ELR (cell line): ENCODE measurements around the gene DCUN1D2.
"Not testable (repeated sequence)": the region's sequence is repeated elsewhere in the genome, so short reads cannot be mapped to it uniquely, and the experiment has no call there.

Source experiments
- DNase-seq: peaks from one replicate; pipeline ENCODE4 v3.0.0-alpha.2; 2015; ENCODE audit warnings: low read depth

DCUN1D2 gene

DNA sequence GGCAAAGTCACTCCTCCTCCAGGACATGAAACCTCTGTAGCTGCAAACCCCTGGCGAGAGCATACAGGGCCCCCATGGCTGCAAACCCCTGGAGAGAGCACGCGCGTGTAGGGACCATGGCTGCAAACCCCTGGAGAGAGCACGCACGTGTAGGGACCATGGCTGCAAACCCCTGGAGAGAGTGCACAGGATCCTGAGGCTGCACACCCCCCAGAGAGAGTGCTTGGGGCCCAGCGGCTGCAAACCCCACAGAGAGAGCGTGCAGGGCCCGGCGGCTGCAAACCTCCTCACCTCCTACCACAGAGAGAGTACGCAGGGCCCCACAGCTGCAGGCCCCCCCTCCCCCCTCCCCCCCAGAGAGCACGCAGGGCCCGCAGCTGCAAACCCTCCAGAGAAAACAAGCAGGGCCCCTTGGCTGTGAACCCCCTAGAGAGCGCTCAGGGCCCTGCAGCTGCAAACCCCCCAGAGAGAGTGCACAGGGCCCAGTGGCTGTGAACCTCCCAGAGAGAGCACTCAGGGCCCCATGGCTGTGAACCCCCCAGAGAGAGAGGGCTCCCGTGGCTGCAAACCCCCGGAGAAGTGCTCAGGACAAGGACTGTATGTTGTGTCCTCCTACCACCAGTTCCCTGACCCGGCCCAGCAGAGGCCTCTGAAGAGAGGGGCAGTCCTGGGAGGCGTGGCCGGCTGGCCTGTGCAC lies 44.6 kb downstream of the DCUN1D2 start:
- DNase-seq, result no peak

DNA sequence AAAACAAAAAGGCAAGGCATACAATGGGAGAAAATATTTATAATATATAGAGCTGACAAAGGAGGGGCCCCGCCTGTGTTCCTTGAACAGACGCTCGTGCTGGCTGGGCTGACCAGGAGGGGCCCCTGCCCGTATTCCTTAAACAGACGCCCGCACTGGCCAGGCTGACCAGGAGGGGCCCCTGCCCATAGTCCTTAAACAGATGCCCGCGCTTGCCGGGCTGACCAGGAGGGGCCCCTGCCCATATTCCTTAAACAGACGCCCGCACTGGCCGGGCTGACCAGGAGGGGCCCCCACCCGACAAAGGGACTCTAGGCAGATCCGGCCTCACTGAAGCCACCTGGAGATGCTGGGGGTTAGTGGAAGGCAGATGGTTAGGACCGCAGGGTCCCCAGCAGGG lies 46.5 kb downstream of the DCUN1D2 start:
- DNase-seq, result no peak

GRCh38 chr13:113442985-113443362 lies 47.5 kb downstream of the DCUN1D2 start:
- no peak for DNase-seq

GRCh38 chr13:113442354-113442984 lies 48.0 kb downstream of the DCUN1D2 start:
- no peak for DNase-seq

- DNase-seq, result no peak
These were observed 48.9 kb downstream of the DCUN1D2 start for GRCh38 chr13:113441661-113442060.

DNA sequence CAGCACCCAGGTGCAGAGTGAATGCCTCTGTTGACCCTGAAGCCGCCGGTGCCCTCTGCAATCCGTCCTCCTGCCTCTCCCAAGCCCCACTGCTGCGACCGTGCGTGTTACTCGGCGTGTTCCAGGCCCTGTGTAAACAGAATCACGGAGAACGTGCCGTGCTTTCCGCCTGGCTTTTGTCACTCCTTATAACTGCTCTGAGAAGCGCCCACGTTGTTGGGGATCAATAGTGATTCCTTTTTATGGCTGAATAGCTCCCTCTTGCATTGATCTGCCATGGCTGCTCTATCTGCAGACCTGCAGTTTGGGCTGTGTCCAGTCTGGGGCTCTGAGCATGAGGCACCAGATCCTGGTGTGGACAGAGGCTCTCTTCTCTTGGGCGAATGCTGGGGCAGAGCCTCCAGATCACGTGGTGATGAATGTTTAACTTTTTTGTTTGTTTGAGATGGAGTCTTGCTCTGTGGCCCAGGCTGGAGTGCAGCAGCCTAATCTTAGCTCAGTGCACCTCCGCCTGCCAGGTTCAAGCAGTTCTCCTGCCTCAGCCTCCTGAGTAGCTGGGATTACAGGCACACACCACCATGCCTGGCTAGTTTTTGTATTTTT lies 53.0 kb downstream of the DCUN1D2 start:
- peak; percentile 19 for DNase-seq

- DNase-seq, result not testable (repeated sequence)
These were observed 53.6 kb downstream of the DCUN1D2 start for GRCh38 chr13:113436866-113437265.

- not testable (repeated sequence) for DNase-seq
These were observed 54.6 kb downstream of the DCUN1D2 start for GRCh38 chr13:113435907-113436306.

DNA sequence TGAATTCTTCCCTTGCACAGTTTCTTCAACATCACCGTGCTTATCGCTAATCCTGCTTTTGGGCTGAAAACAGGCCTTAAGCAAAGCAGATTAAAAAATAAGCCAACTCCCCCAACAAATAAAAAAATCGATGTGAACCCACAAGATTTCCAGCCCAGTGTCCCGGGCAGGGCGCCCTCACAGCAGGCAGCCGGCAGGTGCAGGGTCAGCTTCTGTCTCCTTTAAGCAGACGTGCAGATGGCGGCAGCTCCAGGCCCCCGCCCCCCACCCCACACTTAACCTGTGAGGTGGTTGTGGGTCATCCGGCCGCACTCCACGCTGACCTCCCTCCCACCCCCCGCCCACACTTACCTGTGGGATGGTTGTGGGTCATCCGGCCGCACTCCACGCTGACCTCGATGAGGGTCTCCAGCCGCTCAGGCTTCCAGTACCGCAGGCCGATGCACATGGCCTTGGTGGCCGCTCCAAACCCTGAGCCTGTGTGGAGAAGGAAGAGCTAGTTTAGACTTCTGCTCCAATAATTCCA lies 57.1 kb downstream of the DCUN1D2 start:
- DNase-seq, result no peak

GRCh38 chr13:113432506-113433270 lies 57.8 kb downstream of the DCUN1D2 start:
- no peak for DNase-seq

GRCh38 chr13:113431171-113431570 lies 59.3 kb downstream of the DCUN1D2 start:
- no peak for DNase-seq

GRCh38 chr13:113430378-113431110 lies 60.0 kb downstream of the DCUN1D2 start:
- DNase-seq, result no peak

- no peak for DNase-seq
These were observed 60.9 kb downstream of the DCUN1D2 start for GRCh38 chr13:113429608-113429985.

GRCh38 chr13:113428871-113429607 lies 61.5 kb downstream of the DCUN1D2 start:
- DNase-seq, result no peak

DNA sequence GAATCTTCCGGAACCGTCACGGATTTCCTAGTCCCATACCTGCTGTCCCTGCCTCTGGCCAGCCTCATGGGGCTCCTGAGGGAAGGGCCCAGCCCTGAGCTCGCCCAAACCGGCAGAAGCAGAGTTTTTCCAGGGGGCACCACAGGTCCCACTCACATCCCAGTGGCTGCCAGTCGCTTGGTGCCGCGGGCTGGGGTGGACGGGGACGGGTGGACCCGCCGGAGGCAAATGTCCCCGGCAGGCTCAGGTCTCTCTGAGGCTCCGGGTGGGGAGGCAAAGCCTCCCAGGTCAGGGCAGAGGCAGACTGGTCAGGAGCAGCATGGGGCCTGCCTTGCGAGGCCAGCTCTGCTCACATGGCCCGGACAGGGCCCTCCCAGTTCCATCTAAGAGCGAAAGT lies 62.0 kb downstream of the DCUN1D2 start:
- no peak for DNase-seq

GRCh38 chr13:113427562-113428468 lies 62.7 kb downstream of the DCUN1D2 start:
- no peak for DNase-seq

DNA sequence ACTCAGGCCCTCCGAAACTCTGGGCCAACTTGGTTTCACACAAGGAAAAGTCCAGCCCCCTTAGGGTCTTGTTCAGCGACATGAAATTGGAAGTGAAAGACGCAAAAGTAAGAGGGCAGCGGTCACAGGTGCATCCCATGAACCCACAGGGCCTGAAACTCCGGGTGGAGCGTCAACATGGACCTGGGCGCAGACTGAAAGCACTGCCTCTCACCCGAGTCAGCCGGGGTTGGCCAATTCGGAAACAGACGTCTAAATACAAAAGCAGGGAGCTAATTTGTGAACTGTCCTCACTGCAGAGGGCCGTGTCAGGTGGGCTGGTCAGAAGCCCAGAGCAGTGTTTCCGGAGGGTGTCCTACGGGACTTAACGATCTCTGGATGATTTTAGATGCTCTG lies 63.9 kb downstream of the DCUN1D2 start:
- no peak for DNase-seq

DNA sequence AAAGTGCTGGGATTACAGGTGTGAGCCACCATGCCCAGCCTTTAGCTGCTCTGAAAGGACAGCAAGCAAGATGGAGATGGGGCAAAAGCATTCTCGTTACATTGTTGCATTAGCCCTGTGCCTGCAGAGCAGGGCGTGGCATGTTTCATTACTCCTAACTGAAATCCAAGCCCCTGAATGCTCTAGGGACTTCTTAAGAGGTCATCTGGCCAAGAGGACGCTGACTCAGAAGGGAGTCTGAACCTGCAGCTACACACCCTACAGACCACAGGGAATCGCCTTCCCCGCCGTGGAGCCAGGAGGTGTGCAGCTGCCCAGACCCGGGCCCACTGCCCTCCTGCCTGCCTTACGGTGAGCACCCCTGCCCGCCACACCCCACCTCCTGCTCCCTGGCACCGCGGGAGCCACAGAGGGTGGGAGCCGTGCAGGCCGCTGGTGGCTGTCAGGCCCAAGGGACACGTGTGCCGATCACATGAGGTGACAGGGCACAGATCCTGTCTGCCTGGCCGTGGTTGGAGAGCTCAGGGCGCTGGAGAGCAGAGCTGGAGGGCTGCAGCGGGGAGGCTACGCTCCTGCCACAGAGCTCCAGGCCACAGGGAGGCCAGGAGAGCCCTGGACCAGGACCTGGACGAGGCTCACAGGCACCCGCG lies 64.4 kb downstream of the DCUN1D2 start:
- peak; percentile 22 for DNase-seq

DNA sequence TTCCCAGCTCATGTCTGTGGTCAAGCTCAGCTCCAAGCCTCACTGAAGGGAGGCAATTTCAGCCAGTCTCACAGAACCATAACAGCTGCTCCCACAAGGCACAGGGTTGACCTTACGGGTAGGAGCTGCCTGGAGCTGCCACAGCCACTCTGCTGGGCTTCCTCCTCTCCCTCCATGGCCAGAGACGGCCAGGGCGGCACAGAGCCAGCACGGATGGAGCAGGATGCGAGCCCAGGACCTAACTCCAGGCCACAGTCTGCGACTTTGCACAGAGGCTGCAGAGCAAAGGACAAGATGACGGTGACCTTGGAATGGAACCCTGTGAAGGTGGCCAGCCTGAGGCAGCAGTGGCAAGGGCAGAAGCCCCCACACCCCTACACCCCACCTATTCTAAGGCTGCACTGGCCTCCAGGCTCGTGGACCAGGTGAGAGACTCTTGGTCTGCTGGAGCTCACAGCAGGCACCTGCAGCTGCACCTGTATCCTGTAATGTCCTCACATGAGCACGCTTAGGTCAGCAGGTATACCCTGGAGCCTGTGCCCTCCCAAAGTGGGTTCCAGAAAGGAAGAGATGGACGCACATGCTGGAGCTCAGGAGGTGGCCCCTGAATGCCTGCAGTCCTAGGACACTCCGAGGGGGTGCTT lies 66.9 kb downstream of the DCUN1D2 start:
- no peak for DNase-seq
